Measurements from ENCODE around the gene RHOA. TPM values are rescaled to one million over a fixed set of nuclear protein-coding genes. Genes with fewer than 3 reads are reported as not detected.
A peak's percentile ranks its signal among the peaks of the same experiment; 100 is the strongest.

The RHOA gene
- total and polyA plus RNA-seq, 2 of the 13 experiments (the other 11 are each of a cell fraction or from before 2014, with no cell fraction given) = 131 to 177 TPM

DNA sequence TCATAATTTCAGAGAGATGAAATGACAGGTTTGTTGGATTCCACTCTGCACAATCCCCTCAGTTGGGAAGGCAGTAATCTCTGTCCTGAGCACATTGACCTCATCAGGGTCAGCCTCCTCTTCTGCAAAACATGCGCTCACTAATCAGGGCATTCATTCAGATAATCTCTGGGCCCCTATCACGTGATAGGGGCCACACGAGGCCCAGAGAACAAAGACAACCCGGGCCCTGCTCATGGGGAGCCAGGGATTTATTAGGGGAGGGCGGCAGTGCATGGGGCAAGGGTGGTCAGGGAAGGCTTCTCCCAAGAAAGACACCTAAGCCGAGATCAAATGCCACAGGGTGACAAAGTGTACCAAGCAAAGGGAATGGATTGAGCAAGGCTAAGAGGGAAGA lies 1.6 kb upstream of the RHOA start:
- Histone ChIP-seq H3K36me3 (replicated peaks in 1 of 2; ENCODE audit: control insufficient read depth in 1 of 2, insufficient read depth in 2 of 2, low read length in 2 of 2) (peaks cover 0 to 6% of the 10 kb centered on the region in 2 experiments; a peak in 2 of 5 replicates), H3K79me2 (ENCODE audit: insufficient read depth, low read length) (peaks cover 48% of the 10 kb centered on the region), H4K20me1 (ENCODE audit: insufficient read depth, low read length) (peaks cover 20% of the 10 kb centered on the region), H2AFZ (ENCODE audit: low read length) (no peak overlapping the region), H3K9ac (ENCODE audit: insufficient read depth, low read depth, low read length) (peak overlapping the region; percentile 98), H3K9me3 (ENCODE audit: low read length) (no peaks in the 10 kb centered on the region), H3K4me2 (ENCODE audit: low read depth, low read length) (peak overlapping the region; percentile 98), H3K27ac (ENCODE audit: extremely low read length, insufficient read depth, low read length) (peak overlapping the region; percentile 91), H3K4me3 (replicated peaks in 1 of 3; ENCODE audit: insufficient read depth in 1 of 3, low read depth in 2 of 3, low read length in 3 of 3) (peak overlapping the region; percentile 79 to 93 (median 88); a peak in 3 of 6 replicates), H3K4me1 (ENCODE audit: insufficient read depth, low read length) (peaks cover 40% of the 10 kb centered on the region), H3K27me3 (ENCODE audit: control insufficient read depth in 1 of 2, insufficient read depth in 2 of 2, low read length in 2 of 2) (no peaks in the 10 kb centered on the region; a peak in 1 of 5 replicates)
- ATAC-seq = no peak
- intact Hi-C loops (cut with micrococcal nuclease; ENCODE audit: unreplicated experiment) (loop anchor here (2.0 to 5.0 kb wide), 3 partner anchors 35 to 321 kb away; partner anchors contain the start of genes GPX1 and QRICH1), in situ Hi-C loops (cut with HindIII; ENCODE audit: extremely low pct_ligation_motif_present, low pct_unique_long_range_greater_than_20kb) (no loop called here)
- TF ChIP-seq, protein P1, sequence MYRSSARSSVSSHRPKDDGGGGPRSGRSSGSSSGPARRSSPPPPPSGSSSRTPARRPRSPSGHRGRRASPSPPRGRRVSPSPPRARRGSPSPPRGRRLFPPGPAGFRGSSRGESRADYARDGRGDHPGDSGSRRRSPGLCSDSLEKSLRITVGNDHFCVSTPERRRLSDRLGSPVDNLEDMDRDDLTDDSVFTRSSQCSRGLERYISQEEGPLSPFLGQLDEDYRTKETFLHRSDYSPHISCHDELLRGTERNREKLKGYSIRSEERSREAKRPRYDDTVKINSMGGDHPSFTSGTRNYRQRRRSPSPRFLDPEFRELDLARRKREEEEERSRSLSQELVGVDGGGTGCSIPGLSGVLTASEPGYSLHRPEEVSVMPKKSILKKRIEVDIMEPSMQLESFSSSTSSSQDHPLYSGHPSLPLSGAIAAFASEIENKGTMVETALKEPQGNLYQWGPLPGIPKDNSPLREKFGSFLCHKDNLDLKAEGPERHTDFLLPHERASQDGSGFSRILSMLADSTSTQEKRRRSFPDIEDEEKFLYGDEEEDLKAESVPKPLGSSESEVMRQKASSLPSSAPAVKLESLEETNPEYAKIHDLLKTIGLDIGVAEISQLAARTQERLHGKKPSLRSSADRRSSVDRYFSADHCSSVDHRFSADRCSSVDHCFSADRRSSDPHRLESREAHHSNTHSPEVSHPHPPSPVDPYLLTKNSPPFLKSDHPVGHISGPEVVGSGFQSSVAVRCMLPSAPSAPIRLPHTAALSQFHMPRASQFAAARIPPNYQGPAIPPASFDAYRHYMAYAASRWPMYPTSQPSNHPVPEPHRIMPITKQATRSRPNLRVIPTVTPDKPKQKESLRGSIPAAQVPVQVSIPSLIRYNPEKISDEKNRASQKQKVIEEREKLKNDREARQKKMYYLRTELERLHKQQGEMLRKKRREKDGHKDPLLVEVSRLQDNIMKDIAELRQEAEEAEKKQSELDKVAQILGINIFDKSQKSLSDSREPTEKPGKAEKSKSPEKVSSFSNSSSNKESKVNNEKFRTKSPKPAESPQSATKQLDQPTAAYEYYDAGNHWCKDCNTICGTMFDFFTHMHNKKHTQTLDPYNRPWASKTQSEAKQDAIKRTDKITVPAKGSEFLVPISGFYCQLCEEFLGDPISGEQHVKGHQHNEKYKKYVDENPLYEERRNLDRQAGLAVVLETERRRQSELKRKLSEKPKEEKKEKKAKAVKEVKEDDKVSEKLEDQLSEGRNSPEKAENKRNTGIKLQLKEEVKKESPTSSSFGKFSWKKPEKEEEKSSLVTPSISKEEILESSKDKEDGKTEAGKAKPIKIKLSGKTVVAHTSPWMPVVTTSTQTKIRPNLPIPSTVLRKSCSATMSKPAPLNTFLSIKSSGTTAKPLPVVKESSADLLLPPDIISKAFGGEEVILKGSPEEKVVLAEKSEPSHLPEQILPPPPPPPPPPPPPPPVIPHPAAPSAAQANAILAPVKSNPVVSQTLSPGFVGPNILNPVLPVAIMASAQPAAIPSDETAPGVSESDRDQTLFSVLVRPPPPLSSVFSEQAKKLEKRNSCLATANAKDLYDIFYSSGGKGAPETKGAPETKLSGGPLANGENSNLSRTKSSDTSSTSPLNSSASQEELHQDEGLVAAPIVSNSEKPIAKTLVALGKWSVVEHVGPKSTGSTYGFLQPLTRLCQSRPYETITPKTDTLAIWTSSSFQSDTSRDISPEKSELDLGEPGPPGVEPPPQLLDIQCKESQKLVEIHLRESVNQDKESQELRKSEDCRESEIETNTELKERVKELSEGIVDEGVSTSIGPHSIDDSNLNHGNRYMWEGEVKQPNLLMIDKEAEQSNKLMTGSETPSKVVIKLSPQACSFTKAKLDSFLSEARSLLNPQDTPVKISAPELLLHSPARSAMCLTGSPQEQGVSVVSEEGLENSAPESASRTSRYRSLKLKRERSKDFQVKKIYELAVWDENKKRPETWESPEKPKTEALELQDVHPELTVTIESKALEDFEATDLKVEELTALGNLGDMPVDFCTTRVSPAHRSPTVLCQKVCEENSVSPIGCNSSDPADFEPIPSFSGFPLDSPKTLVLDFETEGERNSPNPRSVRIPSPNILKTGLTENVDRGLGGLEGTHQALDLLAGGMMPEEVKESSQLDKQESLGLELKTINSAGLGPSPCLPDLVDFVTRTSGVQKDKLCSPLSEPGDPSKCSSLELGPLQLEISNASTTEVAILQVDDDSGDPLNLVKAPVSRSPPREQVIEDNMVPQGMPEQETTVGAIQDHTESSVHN (CRISPR knock-in tag; IDR thresholded peaks at IDR 0.05) = no peak
- 0 out of 2 replicates have a peak, but pooled peaks have one; percentile 13 for TF ChIP-seq HOXA3 (CRISPR knock-in tag; IDR thresholded peaks at IDR 0.05)
- POLR2A ChIA-PET = interaction anchor here (1.1 to 3.1 kb wide), 4 partner anchors 9 to 36 kb away, joined by 4 to 48 read pairs (median 22); partner anchors contain the start of genes AMT and NICN1
- FAIRE-seq = no peak
- no TSS peak for BruUV-seq (replicated peaks)
- WGBS (ENCODE audit: low lambda C conversion rate) = 83% methylated on average over 6 of the region's 6 CpGs
- CTCF ChIA-PET (ENCODE audit: low intra/inter-chr PET ratio, low total read pairs) = no interaction called here
- DNase-seq (ENCODE audit: low spot score) = no peak
